Left lung (tissue), 10 donors: ENCODE data around the gene RNF223. TPM values are rescaled to one million over a fixed set of nuclear protein-coding genes. Genes with fewer than 3 reads are reported as not detected.

Experiments used
- ATAC-seq: fragments of 200-7000 bp; cut with Tn5 transposase; one replicate; pipeline ENCODE4 v1.9.1; 2020; ENCODE audit warnings: moderate library complexity
- DNase-seq, 4 donors: peaks; one replicate each; pipeline ENCODE4 v3.0.0-alpha.2; 2013 to 2020
- H3K27ac ChIP-seq, 2 donors: fragments of 200-600 bp; sonication (generic) in 1 of 2; one replicate each; pipeline versions ENCODE4 v1.5.0 to v1.8.0; 2020 to 2021
- H3K27me3 ChIP-seq, 2 donors: fragments of 200-600 bp; sonication (generic) in 1 of 2; one replicate each; pipeline versions ENCODE4 v1.5.0 to v1.8.0; 2020 to 2021
- H3K36me3 ChIP-seq, 2 donors: fragments of 200-600 bp; sonication (generic) in 1 of 2; one replicate each; pipeline versions ENCODE4 v1.5.0 to v1.8.0; 2020 to 2021
- H3K4me1 ChIP-seq, 2 donors: fragments of 200-600 bp; one replicate each; pipeline ENCODE4 v1.8.0; 2021
- H3K4me3 ChIP-seq, 2 donors: fragments of 200-600 bp; sonication (generic) in 1 of 2; one replicate each; pipeline versions ENCODE4 v1.5.0 to v1.8.0; 2020 to 2021; ENCODE audit warnings: mild to moderate bottlenecking in 1 of 2
- H3K9me3 ChIP-seq, 2 donors: fragments of 200-600 bp; sonication (generic) in 1 of 2; one replicate each; pipeline versions ENCODE4 v1.5.0 to v1.8.0; 2020 to 2021
- CTCF ChIP-seq, 2 donors: fragments of 200-600 bp; sonication (generic) in 1 of 2; IDR thresholded peaks; one replicate each; pipeline versions ENCODE4 v1.5.0 to v1.8.0; 2021; ENCODE audit warnings: antibody characterized with exemption in 2 of 2
- intact Hi-C, 2 donors: fragments of 100-400 bp; cut with DNase I; formaldehyde crosslinking; loops; one replicate each; pipeline versions ENCODE4 v1.11.2 to v1.14.2; 2022
- polyA plus RNA-seq, 6 donors: library from polyadenylated mRNA; unstranded; fragments of 120-200 nt; gene quantifications; one replicate each; pipeline ENCODE4 v1.2.1, GENCODE V29; 2013; ENCODE audit not compliant: insufficient read length in 6 of 6
- total RNA-seq, 2 donors: library from RNA; stranded (reverse); fragmentation: NEBNext Ultra II Directional; extraction: Animal tissue kit (Norgen Biotek cat#: 25700); gene quantifications; one replicate each; pipeline ENCODE4 v1.2.1, GENCODE V29; 2021
- donor health status: DM: no; HTN: yes; CAD: no.
- donor health status: DM: no; HTN: no; CAD: no.

The RNF223 gene
- total and polyA plus RNA-seq, 8 donors: 0.13 to 1.7 (median 0.18) TPM

- intact Hi-C loops: no loop called here
- peaks cover 11 to 12% of the 10 kb centered on the region in 2 donors for H3K4me1 ChIP-seq
- no peak overlapping the region for H3K27ac ChIP-seq
- peaks cover 0 to 62% of the 10 kb centered on the region in 2 donors for H3K27me3 ChIP-seq
- DNase-seq (peak in 2 of 4 donors; percentile 30 to 77), ATAC-seq (no peak)
- TF ChIP-seq CTCF (IDR thresholded peaks at IDR 0.05): no peak
- H3K4me3 ChIP-seq: no peak overlapping the region
- H3K36me3 ChIP-seq: no peaks in the 10 kb centered on the region
- H3K9me3 ChIP-seq: no peaks in the 10 kb centered on the region
These were observed 1.2 kb upstream of the RNF223 start for GRCh38 chr1:1075148-1075935.

- no peak for TF ChIP-seq CTCF (IDR thresholded peaks at IDR 0.05)
- no peak overlapping the region for H3K27ac ChIP-seq
These were observed 583 bp upstream of the RNF223 start for GRCh38 chr1:1074631-1075147.

GRCh38 chr1:1072849-1073742, 1.0 kb downstream of the RNF223 start:
- Histone ChIP-seq H3K36me3 (no peaks in the 10 kb centered on the region), H3K4me3 (peak overlapping the region in 1 of 2 donors; percentile 23), H3K27me3 (peaks cover 4 to 72% of the 10 kb centered on the region in 2 donors), H3K27ac (peak overlapping the region in 1 of 2 donors; percentile 57), H3K4me1 (peaks cover 4 to 19% of the 10 kb centered on the region in 2 donors), H3K9me3 (no peaks in the 10 kb centered on the region)
- no peak for ATAC-seq
- no peak for TF ChIP-seq CTCF (IDR thresholded peaks at IDR 0.05)
- intact Hi-C loops: no loop called here
- DNase-seq: peak in 1 of 4 donors; percentile 76

More at GRCh38 chr1:1074631-1075147, 583 bp upstream of the RNF223 start:
- peaks cover 5 to 9% of the 10 kb centered on the region in 2 donors for H3K4me1 ChIP-seq
- H3K27me3 ChIP-seq: peaks cover 0 to 62% of the 10 kb centered on the region in 2 donors
- intact Hi-C loops: no loop called here
- no peaks in the 10 kb centered on the region for H3K9me3 ChIP-seq
- ATAC-seq (no peak), DNase-seq (no peak)
- H3K4me3 ChIP-seq: no peak overlapping the region
- no peaks in the 10 kb centered on the region for H3K36me3 ChIP-seq

- TF ChIP-seq CTCF (IDR thresholded peaks at IDR 0.05): no peak
- Histone ChIP-seq H3K9me3 (no peaks in the 10 kb centered on the region), H3K4me3 (no peak overlapping the region), H3K27ac (no peak overlapping the region), H3K36me3 (no peaks in the 10 kb centered on the region), H3K27me3 (peaks cover 4 to 79% of the 10 kb centered on the region in 2 donors), H3K4me1 (peaks cover 4 to 20% of the 10 kb centered on the region in 2 donors)
- intact Hi-C loops: no loop called here
- DNase-seq (peak in 1 of 4 donors; percentile 78), ATAC-seq (no peak)
These were observed 1.7 kb downstream of the RNF223 start for GRCh38 chr1:1072299-1072848.
